Measurements from ENCODE around the gene CES1.
"Not testable (repeated sequence)": the region's sequence is repeated elsewhere in the genome, so short reads cannot be mapped to it uniquely, and the experiment has no call there.

CES1 gene

DNA sequence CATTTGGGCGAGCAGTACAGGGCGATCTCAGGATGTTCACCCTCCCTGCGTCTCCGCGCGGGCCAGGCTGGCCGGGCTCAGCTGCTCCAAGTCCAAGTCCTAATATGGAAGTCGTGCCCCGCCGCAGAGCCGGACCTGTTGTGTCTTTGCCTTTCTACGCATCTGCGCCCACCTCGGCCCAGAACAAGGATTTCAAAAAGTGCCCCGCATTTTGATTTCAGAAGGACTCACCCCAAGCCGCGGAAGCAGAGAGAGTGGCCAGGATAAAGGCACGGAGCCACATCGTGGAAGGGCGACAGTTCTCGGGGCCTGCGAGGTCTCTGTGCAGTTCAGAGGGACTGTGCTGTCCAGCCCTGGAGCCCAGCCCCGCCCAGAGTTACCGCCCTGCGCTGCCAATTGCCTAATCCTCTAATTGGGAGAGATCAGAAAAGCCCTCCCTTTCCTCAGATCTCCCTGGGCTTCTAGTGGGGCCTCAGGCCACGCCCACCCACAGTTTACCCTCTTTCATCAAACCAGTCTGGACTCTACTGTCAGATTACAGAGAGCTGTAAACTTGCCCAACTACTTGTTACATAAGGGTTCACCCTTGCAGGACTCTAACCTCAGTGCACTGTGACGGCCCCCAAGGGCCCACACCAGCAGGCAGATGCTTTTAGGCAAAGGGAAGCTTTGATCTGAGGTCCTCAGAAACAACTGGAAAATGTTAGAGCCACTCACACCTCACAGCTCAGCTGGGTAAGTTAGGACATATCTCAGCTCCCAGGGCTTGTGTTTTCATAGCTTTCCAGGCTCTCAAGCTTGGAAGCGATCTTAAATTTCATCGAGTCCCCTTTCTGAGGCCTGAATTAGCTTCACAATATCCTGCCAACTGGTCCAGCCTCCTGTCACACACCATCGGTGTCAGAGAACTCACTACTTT is at the start of gene CES1:
CES1 (minus strand) TSS at position 324 of the 919 bp plus-strand sequence; CDS start at position 283, 41 bp downstream.
- no peak for DNase-seq

DNA sequence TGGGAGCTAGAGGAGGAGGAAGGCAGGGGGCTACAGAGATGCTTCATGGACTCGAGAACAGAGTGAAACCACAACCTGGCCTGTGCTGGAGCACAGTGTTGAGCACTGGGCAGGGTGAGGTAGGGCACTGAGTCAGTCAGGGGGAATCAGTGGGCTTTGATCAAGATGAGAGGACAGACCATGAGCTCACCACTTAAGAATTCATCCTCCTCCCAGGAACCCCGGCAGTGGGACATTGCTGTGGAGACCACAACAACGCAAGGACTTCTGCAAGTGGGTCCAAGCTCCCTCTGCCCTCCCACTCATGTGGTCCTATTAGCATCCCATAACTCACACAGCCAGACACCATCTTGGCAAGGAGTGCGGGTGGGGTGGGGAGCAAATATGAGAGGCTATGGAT is 44.0 kb upstream of the CES1 start:
- no peak for DNase-seq

DNA sequence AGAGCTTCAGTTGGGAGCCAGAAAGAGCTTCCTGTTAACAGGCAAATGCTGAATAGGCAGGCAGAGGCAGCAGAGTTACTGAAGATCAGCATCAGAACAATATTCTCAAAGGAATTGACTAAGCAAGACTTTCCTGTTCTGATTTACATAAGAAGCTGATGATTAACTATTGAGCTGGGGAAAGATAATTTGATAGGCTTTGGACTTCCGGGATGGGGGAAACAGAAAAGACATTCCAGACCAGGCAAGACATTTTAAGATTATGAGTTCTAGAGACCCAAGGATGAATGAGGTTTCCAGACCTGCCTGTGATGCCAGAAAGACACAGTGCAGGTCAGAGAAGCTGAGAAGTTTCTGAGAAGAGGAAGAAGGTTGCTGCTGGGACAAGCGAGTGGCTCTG is 42.4 kb upstream of the CES1 start, which contains the start of gene CES5A:
CES5A (minus strand) TSS at position 101 of the 400 bp plus-strand sequence. CDS start 152 bp downstream, outside the sequence.
- no peak for DNase-seq

DNA sequence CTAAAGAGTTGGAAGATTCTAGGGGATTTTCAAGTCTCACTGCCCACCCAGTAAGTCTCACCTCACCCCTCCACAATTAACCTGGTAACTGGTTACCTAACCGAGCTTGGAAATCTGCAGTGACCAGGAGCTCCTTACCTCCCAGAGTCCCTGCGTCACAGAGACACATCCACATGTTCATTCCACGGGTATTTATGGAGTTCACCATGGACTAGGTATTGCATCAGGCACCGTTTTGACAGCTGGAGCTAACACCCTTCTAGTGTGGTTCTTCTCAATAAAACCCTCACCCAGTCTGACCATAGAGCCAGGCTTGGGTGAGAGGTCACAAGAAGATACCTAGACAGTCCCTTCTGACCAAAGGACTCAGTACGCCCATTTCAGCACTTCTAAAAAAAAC is 40.2 kb upstream of the CES1 start:
- no peak for DNase-seq

DNA sequence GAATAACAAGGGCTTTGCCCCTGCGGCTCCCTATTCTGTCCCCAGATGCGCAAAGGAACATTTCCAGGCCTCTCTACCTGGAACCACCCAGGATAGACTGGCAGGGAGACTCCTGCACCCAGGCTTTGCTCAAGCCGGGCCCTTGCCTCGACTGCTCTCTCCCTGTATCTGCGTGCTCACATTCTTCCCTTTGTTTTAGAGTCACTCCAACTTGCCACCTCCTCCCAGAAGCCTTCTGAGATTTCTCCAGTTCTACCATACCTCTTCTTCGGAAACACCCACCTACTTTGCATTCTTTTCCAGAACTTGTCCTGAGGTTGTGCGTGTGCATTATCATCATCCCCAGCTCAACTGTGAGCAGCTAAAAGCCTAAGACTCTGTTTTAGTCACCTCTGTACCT is 39.2 kb upstream of the CES1 start:
- DNase-seq, result no peak

DNA sequence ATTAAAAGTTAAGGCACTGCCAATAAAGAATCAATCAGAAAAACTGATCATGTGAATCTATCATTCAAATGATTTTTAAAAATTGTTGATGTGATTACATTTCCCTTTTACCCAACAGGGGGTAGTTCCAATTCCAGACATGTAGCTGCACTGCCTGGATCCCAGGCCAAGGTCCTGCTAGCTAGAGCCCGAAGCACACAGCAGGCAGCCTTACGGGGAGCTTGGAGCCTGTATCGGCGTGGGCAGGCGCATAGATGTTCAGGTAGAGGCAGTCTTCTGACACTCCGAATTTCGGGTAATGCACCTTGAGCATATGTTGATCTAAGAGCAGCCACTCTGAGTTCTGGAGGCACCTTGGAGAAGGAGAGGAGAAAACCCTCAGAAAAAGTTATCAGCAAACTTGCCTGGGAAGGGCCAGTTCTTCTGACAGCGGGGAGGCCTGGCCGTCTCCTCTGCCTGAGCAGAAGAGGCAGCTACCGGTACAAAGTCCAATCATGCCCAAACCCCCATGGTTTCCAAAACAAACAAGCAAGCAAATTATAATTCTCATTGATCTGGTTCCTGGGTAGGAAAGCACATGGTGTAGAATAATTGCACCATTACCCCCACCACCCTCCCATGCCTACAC is 38.6 kb upstream of the CES1 start:
- DNase-seq, result no peak

DNA sequence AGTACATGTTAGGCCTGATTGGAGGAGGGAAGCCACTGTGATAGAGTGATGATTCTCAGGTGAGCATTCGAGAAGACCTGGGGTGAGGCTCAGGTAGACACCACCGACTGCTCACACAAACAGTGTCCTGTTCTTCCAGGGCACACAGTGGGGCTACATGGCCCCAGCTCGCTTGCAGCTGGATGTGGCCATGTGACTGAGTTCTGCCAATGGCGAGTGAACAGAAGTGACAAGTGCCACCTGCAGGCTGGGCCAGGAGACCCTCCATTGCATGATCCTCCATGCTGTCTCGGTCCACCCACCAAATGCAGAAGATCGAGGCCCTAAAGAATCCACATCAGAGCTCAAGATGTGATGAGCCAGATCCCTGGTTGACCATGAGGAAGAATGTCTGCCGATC is 36.1 kb upstream of the CES1 start:
- no peak for DNase-seq

DNA sequence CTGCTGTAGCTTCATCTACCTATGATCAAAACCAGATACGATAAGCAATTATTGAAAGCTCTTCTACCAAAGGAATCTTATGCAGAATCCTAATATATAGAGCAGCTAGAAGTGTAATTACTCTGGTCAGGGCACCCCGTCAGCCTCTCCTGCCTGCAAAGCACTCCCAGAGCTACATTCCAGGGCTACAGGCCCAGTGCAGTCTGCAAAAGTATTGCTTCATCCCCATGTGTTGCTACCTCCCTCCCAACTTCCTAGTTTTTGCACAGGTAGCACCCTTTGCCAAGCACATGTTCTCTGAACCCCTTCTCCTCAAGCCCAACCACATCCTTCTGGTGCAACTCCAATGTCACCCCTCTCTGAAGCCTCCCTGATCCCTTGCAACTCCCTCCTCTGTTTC is 35.2 kb upstream of the CES1 start:
- DNase-seq, result no peak

DNA sequence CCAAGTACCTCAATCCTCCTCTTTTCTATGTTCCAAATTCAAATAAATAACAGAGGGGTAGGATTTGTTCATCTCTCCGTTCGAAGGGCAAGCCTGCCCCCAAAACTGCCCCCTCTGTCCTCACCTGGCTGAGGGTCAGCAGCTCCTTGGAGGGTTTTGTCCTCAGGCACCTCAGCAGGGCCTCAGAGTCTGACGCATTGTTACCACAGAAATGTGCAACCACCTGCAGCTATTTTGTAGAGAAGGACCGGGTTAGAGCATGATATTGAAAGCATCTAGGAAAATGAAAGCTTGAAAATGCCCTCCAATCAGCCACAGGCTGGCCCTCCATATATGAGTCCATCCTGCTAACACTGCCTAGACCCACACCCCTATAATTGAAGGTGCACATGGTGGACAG is 28.4 kb upstream of the CES1 start:
- DNase-seq, result no peak

DNA sequence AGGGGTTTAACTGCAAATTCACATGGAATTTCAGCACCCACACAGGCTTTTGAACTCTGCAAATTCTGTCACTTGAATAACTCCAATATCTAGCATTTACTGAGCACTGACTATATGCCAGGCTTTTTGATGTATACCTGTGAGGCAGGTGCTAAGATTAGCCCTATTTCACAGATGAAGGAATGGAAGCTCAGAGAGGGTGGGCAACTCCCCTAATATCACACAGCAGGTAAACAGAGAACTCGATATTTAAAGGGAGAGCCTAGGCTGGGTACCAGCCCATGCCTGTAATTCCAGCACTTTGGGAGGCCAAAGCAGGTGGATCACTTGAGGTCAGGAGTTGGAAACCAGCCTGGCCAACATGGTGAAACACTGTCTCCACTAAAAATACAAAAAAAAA is 24.8 kb upstream of the CES1 start:
- not testable (repeated sequence) for DNase-seq

DNA sequence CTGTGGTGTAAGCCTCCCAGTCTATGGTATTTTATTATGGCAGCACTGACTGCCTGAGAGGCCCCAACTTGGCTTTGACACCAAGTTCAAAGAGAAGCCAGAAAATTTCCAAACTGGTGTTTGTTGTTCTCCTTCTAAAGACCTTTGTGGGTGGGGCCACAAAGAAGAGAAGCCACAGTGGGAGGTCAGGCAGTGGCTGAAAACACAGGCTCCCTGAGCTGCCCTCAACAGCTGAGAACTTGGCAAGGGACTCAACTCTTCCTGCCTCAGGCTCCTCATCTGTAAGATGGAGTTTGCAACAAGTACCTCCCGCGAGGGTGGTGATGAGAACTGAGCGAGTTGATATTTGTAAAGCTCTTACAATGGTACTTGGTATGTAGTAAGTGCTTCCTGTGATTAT is 24.1 kb upstream of the CES1 start:
- DNase-seq, result no peak

DNA sequence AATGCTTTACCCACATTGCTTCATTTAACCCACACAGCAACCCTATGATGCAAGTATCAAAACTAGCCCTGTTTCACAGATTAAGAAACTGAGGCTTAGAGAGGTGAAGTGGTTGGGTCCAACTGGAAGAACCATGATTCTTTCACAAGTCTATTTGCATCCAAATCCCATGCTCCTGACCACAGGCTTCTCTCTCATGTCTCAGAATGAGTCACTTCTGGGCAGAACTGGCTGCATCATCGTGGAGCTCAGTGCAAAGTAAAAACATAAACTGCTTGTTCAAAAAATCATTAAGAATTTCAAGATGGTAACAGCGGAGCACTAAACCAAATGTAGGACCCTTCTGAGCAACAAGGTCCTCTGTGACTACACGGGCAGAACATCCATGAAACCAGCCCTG is 20.2 kb upstream of the CES1 start:
- no peak for DNase-seq

DNA sequence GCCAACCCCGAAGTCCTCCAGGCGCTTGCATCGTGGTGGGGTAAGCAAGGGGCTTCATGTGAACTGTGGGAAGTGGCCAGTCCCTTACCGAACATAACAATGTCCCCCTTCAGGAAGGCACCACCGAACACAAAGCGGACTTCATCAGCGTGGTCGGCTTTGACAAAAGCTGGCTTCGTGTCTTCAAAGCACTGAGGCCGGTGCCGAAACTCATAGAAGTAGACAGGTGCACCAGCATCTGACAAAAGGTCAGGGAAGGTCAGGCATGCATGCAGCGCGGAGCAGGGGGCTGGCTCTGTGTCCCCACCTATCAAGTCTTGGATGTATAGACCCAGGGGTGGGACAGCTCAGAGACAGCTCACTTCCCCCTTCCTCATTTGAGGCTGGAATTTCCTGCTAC is 16.6 kb upstream of the CES1 start:
- DNase-seq, result no peak

DNA sequence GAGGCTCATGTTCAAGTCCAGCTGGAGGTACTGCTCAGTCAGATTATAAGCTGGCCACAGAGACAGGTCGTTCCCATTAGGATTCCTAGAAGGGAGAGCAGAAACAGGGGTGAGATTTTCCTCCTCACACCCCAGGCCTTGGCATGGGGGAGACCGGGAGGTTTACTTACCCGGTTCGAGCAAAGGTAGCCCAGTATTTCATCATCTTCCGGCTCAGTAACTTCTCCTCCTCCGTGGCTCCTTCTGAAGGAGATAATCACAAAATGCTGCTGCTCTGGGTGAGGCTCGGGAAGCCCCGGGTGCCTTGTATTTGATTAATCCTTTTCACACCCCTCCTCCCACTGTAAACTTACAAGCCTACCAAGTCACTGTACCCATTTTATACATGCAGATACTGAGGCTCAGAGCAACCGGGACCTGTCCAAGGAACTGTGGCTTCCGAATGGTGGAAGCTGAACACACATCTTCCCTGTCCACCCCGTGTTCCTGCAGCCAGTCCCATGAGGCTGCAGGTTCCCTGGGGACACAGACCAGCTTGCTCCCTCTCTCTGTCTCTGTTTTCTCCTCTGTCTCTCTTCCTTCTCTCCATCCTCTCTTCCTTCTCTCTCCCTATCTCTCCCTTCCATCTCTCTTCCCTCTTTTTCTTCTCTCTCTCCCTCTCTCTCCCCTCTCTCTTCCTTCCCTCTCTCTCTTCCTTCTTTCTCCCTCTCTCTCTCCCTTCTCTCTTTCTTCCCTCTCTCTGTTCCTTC is 13.9 kb upstream of the CES1 start:
- no peak for DNase-seq

DNA sequence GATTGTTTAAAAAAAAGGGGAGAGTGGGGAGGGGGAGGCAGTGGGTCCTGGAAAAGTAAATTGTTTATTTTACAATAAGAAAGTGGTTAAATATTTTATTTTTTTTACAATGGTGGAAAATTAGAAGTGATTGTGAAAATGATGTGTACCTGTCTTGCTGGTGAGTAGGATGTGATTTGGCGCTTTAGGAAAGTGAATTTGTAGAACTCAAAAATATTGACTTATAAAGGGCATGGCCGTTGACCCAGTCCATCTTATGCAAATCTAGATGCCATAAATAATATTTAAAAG is 10.2 kb upstream of the CES1 start:
- DNase-seq, result no peak

DNA sequence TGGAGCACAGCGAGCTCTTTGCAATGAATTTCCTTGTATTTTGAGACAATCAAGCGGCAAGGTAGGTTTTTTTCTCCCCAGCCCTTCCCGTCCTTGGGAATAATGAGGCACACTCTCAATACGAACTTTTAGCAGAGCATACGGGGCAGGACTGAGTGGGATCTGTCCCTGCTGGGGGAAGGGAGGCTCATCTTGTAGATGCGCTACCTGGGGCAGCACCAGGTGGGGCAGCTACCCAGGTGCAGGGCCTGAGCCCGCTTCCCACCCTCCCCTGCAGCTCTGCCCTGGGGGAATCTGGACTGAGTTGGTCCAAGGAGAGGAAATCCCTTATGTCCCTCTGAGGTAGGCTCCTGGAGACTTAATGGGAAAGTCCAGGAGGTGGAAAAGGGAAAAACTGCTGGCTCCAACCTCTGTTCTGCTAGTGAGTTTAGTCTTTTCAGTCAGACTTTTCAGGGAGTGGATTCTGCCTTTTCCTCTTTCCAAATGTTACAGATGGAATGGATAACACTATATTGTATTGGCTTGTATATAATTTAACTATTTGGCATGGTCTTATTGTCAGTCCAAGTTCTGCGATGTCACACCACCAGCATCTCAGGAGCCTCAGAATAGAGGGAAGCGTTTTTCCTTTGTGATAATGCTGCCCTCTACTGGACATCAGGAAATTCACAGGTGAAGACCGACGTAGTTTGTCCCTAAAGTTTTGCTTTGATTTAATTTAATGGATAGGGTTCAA is 9.6 kb upstream of the CES1 start:
- peak; percentile 9 for DNase-seq

DNA sequence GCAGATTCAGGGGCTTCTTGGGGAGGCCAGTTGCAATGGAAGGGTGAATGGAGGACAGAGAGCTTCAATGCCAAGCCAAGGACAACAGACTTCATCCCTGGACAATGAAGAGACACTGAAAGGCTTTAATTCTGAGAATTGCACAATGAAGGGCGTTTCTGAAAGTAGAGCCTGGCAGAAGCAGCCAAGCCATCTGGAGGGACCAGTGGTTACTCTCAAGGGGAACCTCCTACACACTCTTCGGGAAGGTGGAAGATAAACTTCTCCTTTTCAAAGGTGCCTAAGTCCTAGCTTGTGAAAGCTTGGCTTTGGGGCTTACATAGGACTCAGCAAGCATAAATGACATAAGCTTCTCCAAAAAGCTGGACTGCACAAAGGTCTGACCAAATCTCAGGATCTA is 6.2 kb upstream of the CES1 start:
- DNase-seq, result no peak

DNA sequence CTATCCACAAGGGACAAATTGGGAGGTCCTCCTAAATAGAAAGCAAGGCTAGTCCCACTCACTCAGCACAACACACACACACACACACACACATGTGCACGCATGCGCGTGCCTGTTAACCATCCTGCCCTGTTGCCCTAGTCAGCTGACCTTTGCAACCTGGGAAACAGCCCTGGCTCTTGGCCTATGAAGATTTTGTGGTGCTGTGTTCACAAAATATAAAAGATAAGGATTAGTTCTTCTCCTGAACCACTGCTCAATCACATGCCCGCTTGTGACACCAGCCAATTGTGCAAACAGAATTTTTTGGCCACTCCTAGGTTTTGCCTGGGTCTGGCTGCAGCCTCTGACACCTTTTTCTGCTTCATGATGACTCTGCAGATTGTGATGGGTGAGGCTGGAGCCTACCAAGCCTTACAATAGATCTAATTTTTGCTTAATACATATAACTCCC is 3.3 kb upstream of the CES1 start:
- DNase-seq, result no peak

DNA sequence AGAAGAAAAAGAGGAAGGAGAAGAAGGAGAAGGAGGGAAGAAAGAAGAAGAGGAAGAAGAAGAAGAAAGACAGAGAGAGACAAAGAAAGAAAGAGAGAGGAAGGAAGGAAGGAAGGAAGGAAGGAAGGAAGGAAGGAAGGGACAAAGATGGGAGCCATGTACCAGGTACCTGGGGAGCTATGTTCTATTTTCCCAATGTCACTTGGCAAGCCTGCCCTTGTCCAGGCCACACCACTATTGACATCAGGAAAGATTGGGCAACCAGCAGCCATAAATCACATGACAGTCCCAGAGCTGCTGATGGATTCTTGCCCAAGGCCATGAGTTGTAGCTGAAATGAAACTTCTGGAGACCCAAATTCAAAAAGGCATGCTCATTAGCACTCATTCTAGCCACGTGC is 2.7 kb upstream of the CES1 start:
- no peak for DNase-seq

DNA sequence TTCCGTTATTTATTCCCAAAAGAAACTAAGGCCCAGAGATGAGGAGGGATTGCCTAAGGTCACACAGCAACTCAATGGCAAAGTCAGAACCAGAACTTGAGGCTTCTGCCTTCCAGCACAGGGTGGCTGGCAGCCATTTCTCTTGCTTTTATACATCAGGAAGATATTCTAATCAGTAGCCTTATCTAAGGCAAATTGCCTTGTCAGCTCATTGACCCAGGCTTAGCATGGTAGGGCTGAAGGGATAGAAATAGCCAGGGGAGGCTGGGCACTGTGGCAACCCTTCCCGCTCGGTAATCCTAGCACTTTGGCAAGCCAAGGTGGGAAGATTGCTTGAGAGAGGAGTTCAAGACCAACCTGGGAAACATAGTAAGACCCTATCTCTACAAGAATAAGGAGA is 2.3 kb upstream of the CES1 start:
- not testable (repeated sequence) for DNase-seq

DNA sequence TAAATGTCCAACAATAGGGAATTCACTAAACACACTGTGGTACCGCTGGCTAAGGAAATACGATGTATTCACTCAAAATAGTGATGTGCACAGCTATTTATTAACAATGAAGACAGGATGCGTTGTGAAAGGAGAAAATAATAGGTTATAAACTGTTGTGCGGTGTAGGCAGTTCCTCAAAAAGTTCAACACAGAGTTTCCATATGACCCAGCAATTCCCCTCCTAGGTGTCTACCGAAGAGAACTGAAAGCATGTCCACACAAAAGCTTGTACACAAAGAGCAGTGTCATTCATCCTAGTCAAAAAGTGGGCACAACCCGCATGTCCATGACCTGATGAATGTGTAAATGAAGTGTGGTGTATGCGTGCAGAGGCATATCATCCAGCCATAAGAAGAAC is 1.2 kb upstream of the CES1 start:
- DNase-seq, result no peak

DNA sequence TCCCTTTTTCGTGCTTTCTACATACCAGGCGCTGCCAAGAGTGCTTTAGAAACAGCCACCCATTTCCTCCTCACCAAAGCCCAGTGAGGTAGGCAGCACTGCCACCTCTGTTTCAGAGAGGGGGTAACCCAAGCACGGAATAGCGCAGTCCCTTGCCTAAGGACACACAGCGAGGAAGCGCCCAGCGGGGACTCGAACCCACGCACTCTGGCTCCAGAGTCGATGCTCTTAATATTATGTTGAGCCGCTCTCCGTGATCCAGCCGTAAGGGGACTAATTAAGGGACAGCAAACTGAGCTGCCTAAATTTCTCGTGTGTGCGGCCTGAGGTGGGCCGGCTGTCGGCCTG is 497 bp downstream of the CES1 start:
- no peak for DNase-seq

DNA sequence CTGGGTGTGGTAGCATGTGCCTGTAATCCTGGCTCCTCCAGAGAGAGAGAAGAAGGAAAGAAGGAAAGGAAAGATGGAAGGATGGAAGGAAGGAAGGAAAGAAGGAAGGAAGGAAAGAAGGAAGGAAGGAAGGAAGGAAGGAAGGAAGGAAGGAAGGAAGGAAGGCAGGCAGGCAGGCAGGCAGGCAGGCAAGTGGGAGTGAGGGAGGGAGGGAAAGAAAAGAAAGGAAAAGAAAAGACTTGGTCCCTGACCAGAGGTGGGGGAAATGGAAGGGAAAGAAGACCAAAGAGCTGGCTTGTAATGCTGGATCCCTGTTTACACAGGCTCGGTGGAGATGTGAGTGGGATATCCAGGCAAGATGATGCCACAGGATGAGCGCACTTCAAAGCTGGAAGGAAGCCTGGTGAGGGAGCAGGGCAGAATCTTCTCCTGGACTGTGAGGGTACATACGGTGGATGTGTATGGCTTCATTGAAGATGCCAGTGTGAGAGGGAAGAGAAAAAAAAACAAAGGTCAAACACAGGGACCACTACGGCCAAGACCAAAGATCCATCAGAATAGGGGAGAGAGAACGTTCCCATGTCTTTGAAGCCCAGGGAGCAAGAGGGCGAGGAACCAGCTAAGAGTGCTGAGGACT is 2.1 kb downstream of the CES1 start:
- DNase-seq, result no peak
